Measurements from ENCODE around the gene ACSS3. TPM values are rescaled to one million over a fixed set of nuclear protein-coding genes. Genes with fewer than 3 reads are reported as not detected.

The ACSS3 gene
- total and polyA plus RNA-seq, 2 of the 8 experiments (the other 6 are each of a cell fraction or from before 2014, with no cell fraction given): 14.4 to 24.0 TPM

GRCh38 chr12:81263072-81263471 lies 185.2 kb downstream of the ACSS3 start:
- no peak overlapping the region for H2BK5ac ChIP-seq (ENCODE audit: low read depth, low read length)
- no peak overlapping the region for H2AFZ ChIP-seq (ENCODE audit: low read length)
- no peaks in the 10 kb centered on the region for H3K27me3 ChIP-seq (replicated peaks in 1 of 4; ENCODE audit: control insufficient read depth in 3 of 4, extremely low read depth in 1 of 4, insufficient read depth in 3 of 4, low read length in 3 of 4)
- H3K23me2 ChIP-seq (ENCODE audit: low read depth, low read length): no peaks in the 10 kb centered on the region
- no peak overlapping the region for H3K4ac ChIP-seq (replicated peaks; ENCODE audit: insufficient read length, low read depth, low read length)
- FAIRE-seq (no peak), DNase-seq (ENCODE audit: low read depth in 1 of 2, low spot score in 2 of 2) (no peak)
- H4K8ac ChIP-seq (ENCODE audit: extremely low read depth, insufficient read depth, low read length): no peak overlapping the region
- H4K91ac ChIP-seq (replicated peaks; ENCODE audit: insufficient read length, low read length): no peak overlapping the region
- H3K4me1 ChIP-seq (replicated peaks in 1 of 4; ENCODE audit: control insufficient read depth in 3 of 4, insufficient read depth in 4 of 4, low read length in 3 of 4): no peaks in the 10 kb centered on the region
- H2BK20ac ChIP-seq (ENCODE audit: low read length): no peak overlapping the region
- no peak overlapping the region for H3K18ac ChIP-seq (ENCODE audit: extremely low read depth, low read length)
- no peak overlapping the region for H3K4me3 ChIP-seq (ENCODE audit: extremely low read depth in 1 of 4, insufficient read depth in 2 of 4, low read depth in 3 of 4, low read length in 4 of 4)
- H4K5ac ChIP-seq (ENCODE audit: insufficient read length, low read depth, low read length): no peak overlapping the region
- no peak overlapping the region for H3K23ac ChIP-seq (ENCODE audit: insufficient read length)
- H3K14ac ChIP-seq (ENCODE audit: insufficient read length): no peak overlapping the region
- no peak overlapping the region for H2BK120ac ChIP-seq (replicated peaks; ENCODE audit: low read depth, low read length)
- H2AK5ac ChIP-seq (ENCODE audit: low read depth, low read length): no peak overlapping the region
- H3K4me2 ChIP-seq (ENCODE audit: insufficient read depth in 1 of 2, low read depth in 2 of 2, low read length in 2 of 2): no peak overlapping the region
- no peaks in the 10 kb centered on the region for H3K9me3 ChIP-seq (ENCODE audit: insufficient read depth in 2 of 2, low read depth in 1 of 2, low read length in 1 of 2)
- CTCF ChIA-PET (ENCODE audit: partially characterized antibody): interaction anchor here (0.5 to 1.0 kb wide), 2 partner anchors 10 to 171 kb away, joined by 3 read pairs; no protein-coding TSS in a partner anchor
- POLR2A ChIA-PET (ENCODE audit: partially characterized antibody): no interaction called here
- no peaks in the 10 kb centered on the region for H3K79me1 ChIP-seq (ENCODE audit: low read depth, low read length)
- H3K27ac ChIP-seq (ENCODE audit: low read depth, low read length): no peak overlapping the region
- no peak overlapping the region for H2BK12ac ChIP-seq (ENCODE audit: low read depth, low read length)
- no peaks in the 10 kb centered on the region for H3K79me2 ChIP-seq (ENCODE audit: control insufficient read depth in 1 of 2, insufficient read depth in 2 of 2, low read length in 2 of 2)
- no peaks in the 10 kb centered on the region for H4K20me1 ChIP-seq (replicated peaks in 1 of 2; ENCODE audit: control insufficient read depth in 1 of 2, insufficient read depth in 2 of 2, low read length in 2 of 2)
- H3K56ac ChIP-seq (replicated peaks; ENCODE audit: insufficient read length, low read depth, low read length): no peak overlapping the region
- no peaks in the 10 kb centered on the region for H3K36me3 ChIP-seq (ENCODE audit: control insufficient read depth in 2 of 4, insufficient read depth in 4 of 4, low read length in 3 of 4)
- no peak overlapping the region for H3K9ac ChIP-seq (replicated peaks in 1 of 4; ENCODE audit: extremely low read depth in 1 of 4, low read depth in 3 of 4, low read length in 3 of 4)
- WGBS, 2 experiments (ENCODE audit: extremely low coverage in 1 of 2, insufficient coverage in 1 of 2, insufficient read length in 1 of 2, insufficient replicate concordance in 2 of 2, low coverage in 1 of 2, low lambda C conversion rate in 2 of 2, missing lambda C conversion rate in 1 of 2): 90% methylated on average over 2 of the region's 2 CpGs; no CpG with 5 or more reads in 1 of the 2 experiments
- H2BK15ac ChIP-seq (ENCODE audit: low read length): no peak overlapping the region
- TF ChIP-seq NANOG (IDR thresholded peaks at IDR 0.05; ENCODE audit: insufficient read depth, low read depth, low read length, poor library complexity, severe bottlenecking): no peak

Measured in H1 (cell line).